Bronchial epithelial cell (primary cell): Measurements from ENCODE around the gene ABHD17C. TPM values are rescaled to one million over a fixed set of nuclear protein-coding genes. Genes with fewer than 3 reads are reported as not detected.

Source experiments
- DNase-seq: peaks from one replicate; pipeline ENCODE4 v3.0.0-alpha.2; 2010; ENCODE audit warnings: low read depth
- FAIRE-seq: peaks from 2 replicates; lab custom pipeline; 2011; peaks lifted over from hg19 to GRCh38; lab: Jason Lieb, UNC
- H3K27me3 ChIP-seq: 2 replicates; pipeline ENCODE4 v1.5.1; 2011; ENCODE audit warnings: low read length; ENCODE audit not compliant: control insufficient read depth, insufficient read depth
- H3K36me3 ChIP-seq: 2 replicates; pipeline ENCODE4 v1.5.1; 2011; ENCODE audit warnings: low read length; ENCODE audit not compliant: control insufficient read depth, insufficient read depth
- H3K4me3 ChIP-seq: 2 replicates; pipeline ENCODE4 v1.5.1; 2011; ENCODE audit warnings: mild to moderate bottlenecking, low read depth, low read length, control low read depth
- total RNA-seq: library from RNA; depleted of rRNA; stranded (reverse); fragments of >200 nt; gene quantifications from 2 replicates; pipeline ENCODE4 v1.2.1, GENCODE V29; 2014
- TF ChIP-seq, protein P1 (sequence below): IDR thresholded peaks from 2 replicates; pipeline ENCODE4 v1.5.1; 2011; ENCODE audit warnings: mild to moderate bottlenecking, moderate library complexity, low read length, control low read depth, inconsistent platforms; ENCODE audit not compliant: insufficient read depth, severe bottlenecking

The ABHD17C gene
- total RNA-seq, 1 donor from 2014 or later, result 30.5 TPM

DNA sequence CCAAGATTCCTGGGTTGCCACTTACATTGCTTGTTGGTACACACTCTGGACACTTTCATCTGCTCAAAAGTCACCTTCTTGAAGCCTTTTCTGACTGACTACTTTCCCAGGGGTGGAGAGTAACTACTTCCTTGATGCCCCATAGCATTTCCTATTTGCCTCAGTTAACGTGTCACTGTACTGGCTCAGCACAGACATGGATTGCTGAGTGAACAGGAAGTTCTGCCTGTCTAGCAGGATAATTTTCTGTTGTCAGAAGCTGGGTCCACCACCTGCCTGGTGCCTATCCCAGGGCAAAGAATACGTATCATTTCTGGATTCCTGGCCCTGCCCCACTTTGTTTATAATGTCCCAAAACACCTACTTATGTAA, 15.3 kb upstream of the ABHD17C start:
- FAIRE-seq, result peak; percentile 77
- peak; percentile 74 for DNase-seq

DNA sequence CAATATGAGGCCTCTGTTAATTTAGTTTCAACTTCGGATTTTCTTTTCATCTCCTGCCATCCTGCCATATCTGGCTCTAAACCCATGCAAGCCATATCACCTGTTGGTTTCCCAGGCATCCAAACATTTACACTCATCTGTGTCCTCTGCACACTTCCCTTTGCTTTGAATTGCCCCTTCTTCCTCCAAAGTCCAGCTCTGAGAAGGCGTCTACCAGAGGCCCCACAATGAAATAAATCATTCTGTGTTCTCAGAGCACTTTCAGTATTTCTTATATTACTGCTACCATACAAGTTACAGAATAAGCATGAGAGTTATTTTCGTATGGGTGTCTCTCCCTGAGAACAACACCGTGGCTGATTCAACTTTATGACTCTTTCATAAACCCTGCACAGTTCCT, 12.9 kb upstream of the ABHD17C start:
- Histone ChIP-seq H3K4me3 (no peak overlapping the region), H3K27me3 (no peaks in the 10 kb centered on the region), H3K36me3 (no peaks in the 10 kb centered on the region)
- no peak for FAIRE-seq
- no peak for DNase-seq
- TF ChIP-seq, protein P1, sequence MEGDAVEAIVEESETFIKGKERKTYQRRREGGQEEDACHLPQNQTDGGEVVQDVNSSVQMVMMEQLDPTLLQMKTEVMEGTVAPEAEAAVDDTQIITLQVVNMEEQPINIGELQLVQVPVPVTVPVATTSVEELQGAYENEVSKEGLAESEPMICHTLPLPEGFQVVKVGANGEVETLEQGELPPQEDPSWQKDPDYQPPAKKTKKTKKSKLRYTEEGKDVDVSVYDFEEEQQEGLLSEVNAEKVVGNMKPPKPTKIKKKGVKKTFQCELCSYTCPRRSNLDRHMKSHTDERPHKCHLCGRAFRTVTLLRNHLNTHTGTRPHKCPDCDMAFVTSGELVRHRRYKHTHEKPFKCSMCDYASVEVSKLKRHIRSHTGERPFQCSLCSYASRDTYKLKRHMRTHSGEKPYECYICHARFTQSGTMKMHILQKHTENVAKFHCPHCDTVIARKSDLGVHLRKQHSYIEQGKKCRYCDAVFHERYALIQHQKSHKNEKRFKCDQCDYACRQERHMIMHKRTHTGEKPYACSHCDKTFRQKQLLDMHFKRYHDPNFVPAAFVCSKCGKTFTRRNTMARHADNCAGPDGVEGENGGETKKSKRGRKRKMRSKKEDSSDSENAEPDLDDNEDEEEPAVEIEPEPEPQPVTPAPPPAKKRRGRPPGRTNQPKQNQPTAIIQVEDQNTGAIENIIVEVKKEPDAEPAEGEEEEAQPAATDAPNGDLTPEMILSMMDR, result no peak

More for the DNA sequence above, 15.3 kb upstream of the ABHD17C start:
- Histone ChIP-seq H3K36me3 (no peaks in the 10 kb centered on the region), H3K4me3 (no peak overlapping the region), H3K27me3 (no peaks in the 10 kb centered on the region)
- TF ChIP-seq, protein P1, result no peak

DNA sequence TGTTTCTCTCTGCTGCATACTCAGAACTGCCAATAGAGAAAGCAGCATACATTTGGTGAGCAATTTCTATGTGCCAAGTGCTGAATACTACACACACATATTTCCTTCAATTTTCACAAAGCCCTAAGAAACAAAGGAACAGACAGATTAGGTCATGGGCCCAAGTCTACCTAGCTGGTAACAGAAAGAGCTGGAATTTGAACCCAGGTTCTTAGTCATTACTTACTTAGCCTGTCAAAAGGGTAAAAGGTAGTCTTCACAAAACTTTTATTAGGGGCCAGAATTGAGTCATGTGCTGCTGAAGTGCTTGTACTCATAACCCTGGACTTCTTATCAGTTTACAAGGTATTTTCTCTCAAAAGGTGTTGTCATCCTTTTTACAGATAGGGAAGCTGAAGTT, 10.4 kb upstream of the ABHD17C start:
- TF ChIP-seq, protein P1, result no peak
- no peak for FAIRE-seq

DNA sequence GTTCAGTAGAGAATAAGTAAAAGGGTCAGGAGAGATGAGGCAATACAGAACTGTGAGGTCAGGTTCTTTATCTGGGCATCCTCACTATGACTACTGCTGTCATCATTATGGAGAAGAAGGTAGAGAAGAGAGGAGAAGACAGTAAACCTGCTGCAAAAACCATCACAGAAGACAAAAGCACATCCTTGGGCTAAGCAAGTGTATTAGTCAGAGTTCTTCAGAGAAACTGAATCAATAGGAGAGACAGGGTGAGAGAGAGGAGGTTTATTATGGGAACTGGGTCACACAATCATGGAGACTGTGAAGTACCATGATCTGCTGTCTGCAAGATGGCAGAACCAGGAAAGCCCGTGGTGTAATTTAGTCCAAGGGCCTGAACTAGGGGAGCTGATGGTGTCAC, 9.5 kb upstream of the ABHD17C start:
- FAIRE-seq, result no peak

More for the DNA sequence above, 10.4 kb upstream of the ABHD17C start:
- Histone ChIP-seq H3K4me3 (no peak overlapping the region), H3K27me3 (no peaks in the 10 kb centered on the region), H3K36me3 (no peaks in the 10 kb centered on the region)
- DNase-seq, result no peak

DNA sequence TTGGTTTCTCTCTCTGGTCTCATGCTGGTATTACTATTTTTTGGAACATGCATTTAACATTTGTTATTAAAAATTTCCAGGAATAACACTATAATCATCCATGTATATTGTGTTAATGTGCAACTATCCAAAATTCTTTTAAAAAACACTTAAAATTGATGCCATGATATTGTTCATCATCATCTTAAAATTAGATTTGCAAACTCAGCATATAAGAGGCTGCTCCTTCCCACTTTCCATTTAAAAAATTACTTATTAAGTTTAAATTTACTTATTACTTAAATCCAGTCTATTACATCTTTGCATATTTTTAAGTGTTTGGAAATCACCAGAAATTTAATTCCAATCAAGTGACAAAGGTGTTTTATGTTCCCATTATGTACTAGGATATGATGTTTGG, 5.8 kb upstream of the ABHD17C start:
- DNase-seq (no peak), FAIRE-seq (no peak)
- no peaks in the 10 kb centered on the region for H3K27me3 ChIP-seq
- no peak overlapping the region for H3K4me3 ChIP-seq
- TF ChIP-seq, protein P1, result no peak
- H3K36me3 ChIP-seq, result no peaks in the 10 kb centered on the region

More for the DNA sequence above, 9.5 kb upstream of the ABHD17C start:
- no peak for DNase-seq
- Histone ChIP-seq H3K27me3 (no peaks in the 10 kb centered on the region), H3K4me3 (no peak overlapping the region), H3K36me3 (no peaks in the 10 kb centered on the region)
- TF ChIP-seq, protein P1, result no peak

DNA sequence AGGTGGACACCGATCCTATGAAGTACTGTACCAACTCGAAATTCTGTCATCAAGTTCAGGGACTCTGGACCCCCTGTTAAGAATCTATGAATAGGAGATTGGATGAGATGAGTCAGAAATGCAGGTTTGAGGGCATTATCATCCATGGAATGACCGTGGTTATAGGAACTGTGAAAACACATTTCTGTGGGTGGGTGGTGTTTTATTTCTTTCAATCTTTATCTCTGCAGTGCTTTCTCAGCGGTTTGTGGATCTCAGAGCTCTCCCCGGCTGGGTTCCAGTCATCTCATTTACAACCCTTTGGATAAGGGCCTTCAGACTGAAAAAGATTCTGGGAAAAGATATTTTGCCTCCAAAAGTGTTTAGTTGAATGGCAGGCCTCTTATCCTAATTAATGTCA, 5.4 kb upstream of the ABHD17C start:
- DNase-seq (no peak), FAIRE-seq (no peak)
- Histone ChIP-seq H3K4me3 (no peak overlapping the region), H3K36me3 (no peaks in the 10 kb centered on the region), H3K27me3 (no peaks in the 10 kb centered on the region)
- TF ChIP-seq, protein P1, result no peak
